ENCODE results near the gene DNAJC1.
"Not testable (repeated sequence)": the region's sequence is repeated elsewhere in the genome, so short reads cannot be mapped to it uniquely, and the experiment has no call there.

DNAJC1 gene

DNA sequence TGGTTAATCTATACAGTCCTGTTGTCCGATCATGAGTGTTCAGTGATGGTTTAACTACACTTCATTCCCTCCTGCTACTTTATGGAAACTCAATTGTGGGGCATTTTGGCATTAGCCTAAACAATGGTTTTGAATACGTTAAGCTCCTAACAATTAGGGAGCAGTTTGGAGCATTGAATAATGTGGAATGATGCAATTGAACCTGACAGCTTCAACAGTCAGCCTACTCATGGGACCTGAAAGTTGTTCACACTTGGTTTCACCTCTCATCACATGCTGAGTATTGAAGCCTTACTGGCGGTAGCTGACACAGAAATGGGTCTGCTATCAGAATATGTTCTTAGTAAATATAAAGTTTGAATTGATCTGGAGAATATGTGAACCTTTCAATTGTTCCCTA lies 283.4 kb downstream of the DNAJC1 start:
- no peak for DNase-seq

GRCh38 chr10:21719502-21719901 lies 284.0 kb downstream of the DNAJC1 start:
- no peak for DNase-seq

- DNase-seq, result not testable (repeated sequence)
These were observed 286.0 kb downstream of the DNAJC1 start for GRCh38 chr10:21717437-21718054.

- no peak for DNase-seq
These were observed 287.9 kb downstream of the DNAJC1 start for GRCh38 chr10:21715531-21716195.

DNA sequence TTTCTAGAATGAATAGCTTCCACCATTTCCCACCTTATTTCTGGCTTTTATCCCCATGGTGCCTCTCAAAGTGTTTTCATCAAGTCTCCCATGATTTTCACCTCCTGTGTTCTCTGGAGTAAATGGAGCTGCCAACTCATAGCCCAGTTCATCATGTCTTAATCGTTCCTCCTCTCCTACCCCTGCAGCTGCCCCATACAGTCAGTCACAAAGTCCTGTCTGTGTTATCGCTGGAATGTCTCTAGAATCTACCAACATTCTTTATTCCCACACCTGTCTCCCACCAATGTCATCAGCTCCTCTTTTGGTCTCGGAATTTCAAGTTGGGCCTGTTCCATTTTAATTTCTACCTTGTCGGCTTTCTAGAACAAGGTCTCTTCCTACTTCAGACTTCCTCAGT lies 290.6 kb downstream of the DNAJC1 start:
- no peak for DNase-seq

DNA sequence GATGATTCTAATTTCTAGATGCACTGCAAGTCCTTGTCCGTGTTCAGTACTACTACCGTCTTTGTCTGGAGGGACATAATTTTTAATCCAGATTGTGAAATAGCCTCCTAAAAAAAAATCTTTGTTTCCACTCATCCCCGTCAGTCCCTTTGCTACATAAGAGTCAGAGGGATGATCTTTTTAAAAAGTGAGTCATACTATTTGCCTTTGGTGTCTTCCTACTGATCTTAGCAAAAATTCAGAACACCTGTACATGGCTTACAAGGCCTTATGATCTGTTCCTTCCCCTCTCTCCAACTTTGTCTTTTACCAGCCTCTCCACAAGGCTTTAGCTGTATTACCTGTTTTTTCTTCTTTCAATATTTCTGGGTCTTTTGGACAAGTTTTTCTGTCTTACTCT lies 296.0 kb downstream of the DNAJC1 start:
- no peak for DNase-seq

Data from NCI-H2081 treated with DMSO at 0.1 percent for 48 hours (cell line).